Adrenal gland (tissue), 5 donors: ENCODE measurements around the gene PRICKLE1.

ENCODE experiments used
- CTCF ChIP-seq, 6 experiments: fragments of 450-650 bp in 4 of 6; fragments of 200-600 bp in 2 of 6; sonication (generic) in 1 of 6; IDR thresholded peaks; 1 replicate in 5 of 6; 2 replicates in 1 of 6; pipeline versions ENCODE4 v1.5.1 to v1.8.0; 2016 to 2021; ENCODE audit warnings: antibody characterized with exemption in 6 of 6, mild to moderate bottlenecking in 2 of 6, moderate library complexity in 1 of 6
- POLR2A ChIP-seq, 2 donors: fragments of 450-650 bp; IDR thresholded peaks; one replicate each; pipeline ENCODE4 v1.6.1; 2017; ENCODE audit warnings: antibody characterized with exemption in 2 of 2, mild to moderate bottlenecking in 2 of 2, moderate library complexity in 1 of 2
- donor health status: DM: no; HTN: no; CAD: no.

- TF ChIP-seq CTCF (IDR thresholded peaks at IDR 0.05) (no peak), POLR2A (IDR thresholded peaks at IDR 0.05) (no peak)
Measured at GRCh38 chr12:42444192-42444943, 145.2 kb downstream of the PRICKLE1 start.
